GM12891 (cell line): ENCODE data around the gene PITPNB.

Experiments used
- PAX5 ChIP-seq: IDR thresholded peaks from 2 replicates; pipeline ENCODE4 v1.6.1; 2011; ENCODE audit warnings: low read length, moderate library complexity, mild to moderate bottlenecking; ENCODE audit not compliant: insufficient read depth, severe bottlenecking
- POLR2A ChIP-seq: IDR thresholded peaks from 2 replicates; pipeline ENCODE4 v1.6.1; 2011; ENCODE audit warnings: low read depth, low read length, control low read depth
- POLR2AphosphoS5 ChIP-seq: IDR thresholded peaks from 2 replicates; pipeline ENCODE4 v1.6.1; 2011; ENCODE audit warnings: low read depth, low read length, control low read depth
- POU2F2 ChIP-seq: IDR thresholded peaks from 2 replicates; pipeline ENCODE4 v1.6.1; 2011; ENCODE audit warnings: low read depth, mild to moderate bottlenecking, control low read depth, low read length, moderate library complexity
- SPI1 ChIP-seq: IDR thresholded peaks from 2 replicates; pipeline ENCODE4 v1.6.1; 2011; ENCODE audit warnings: low read depth, low read length, control low read depth
- TAF1 ChIP-seq: IDR thresholded peaks from 2 replicates; pipeline ENCODE4 v1.6.1; 2011; ENCODE audit warnings: low read depth, low read length, control low read depth

DNA sequence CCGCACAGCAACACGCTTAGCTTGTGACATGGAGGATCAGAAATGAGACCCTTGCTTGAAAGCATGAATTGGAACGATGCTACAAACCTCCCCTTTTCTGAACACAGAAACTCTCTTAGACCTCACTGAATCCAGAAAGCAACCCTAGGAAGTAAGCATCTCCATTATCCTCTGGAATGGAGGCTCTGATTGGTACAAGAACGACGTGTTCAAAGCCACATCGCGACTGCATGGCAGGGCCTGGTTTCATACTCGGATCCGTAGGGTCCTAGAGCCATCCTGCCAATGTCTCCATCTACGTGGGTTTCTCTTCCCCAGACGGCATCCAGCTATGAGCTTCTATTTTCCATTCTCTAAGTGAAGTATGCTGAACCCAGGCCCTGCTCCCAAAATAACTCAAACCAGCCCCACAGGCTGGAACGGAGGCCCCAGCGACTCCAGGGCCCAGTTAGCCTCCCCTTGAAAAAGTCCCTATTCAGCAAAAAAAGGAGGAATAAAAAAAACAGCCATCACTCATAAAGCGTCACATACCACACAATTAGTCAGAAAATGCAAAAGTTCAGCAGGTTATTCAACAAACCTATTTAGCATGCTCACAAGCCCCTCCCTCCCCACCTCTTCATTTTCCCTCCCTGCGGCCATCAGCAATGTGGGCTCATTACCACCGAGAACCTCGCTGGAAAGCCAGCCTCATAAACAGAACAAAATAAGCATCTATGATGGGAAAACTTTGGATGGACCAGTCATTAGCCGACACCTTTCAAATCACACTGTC lies 110.4 kb downstream of the PITPNB start:
- TF ChIP-seq POLR2A (no peak), POLR2AphosphoS5 (no peak), TAF1 (no peak), SPI1 (no peak), PAX5 (no peak), POU2F2 (no peak)
